WTC11 (cell line): ENCODE measurements around the gene LDLRAD2. TPM values are rescaled to one million over a fixed set of nuclear protein-coding genes. Genes with fewer than 3 reads are reported as not detected.

Source experiments
- ATAC-seq: fragments of 200-7000 bp; cut with Tn5 transposase; 2 replicates; pipeline ENCODE4 v1.10.0; 2021; ENCODE audit warnings: mild to moderate bottlenecking, moderate library complexity
- CTCF ChIA-PET: fragments of 300-600 bp; sonication (Branson Sonifier 250); formaldehyde crosslinking; loops from one replicate; lab custom pipeline; 2021; ENCODE audit warnings: antibody characterized with exemption; lab: Charles Lee
- POLR2A ChIA-PET: fragments of 350-600 bp; sonication (Branson Sonifier 250); formaldehyde crosslinking; loops from one replicate; lab custom pipeline; 2021; ENCODE audit warnings: antibody characterized with exemption; lab: Charles Lee
- DNase-seq: peaks from one replicate; pipeline ENCODE4 v3.0.0; 2021; ENCODE audit warnings: low spot score
- H3K27ac Mint-ChIP-seq: 2 replicates; pipeline ENCODE4 v1.8.0; 2021; ENCODE audit warnings: mixed read lengths
- H3K27me3 Mint-ChIP-seq: 2 replicates; pipeline ENCODE4 v1.8.0; 2021; ENCODE audit warnings: low read depth, mild to moderate bottlenecking, moderate library complexity, mixed read lengths
- H3K36me3 Mint-ChIP-seq: 2 replicates; pipeline ENCODE4 v1.8.0; 2021; ENCODE audit warnings: mixed read lengths
- H3K4me1 Mint-ChIP-seq: 2 replicates; pipeline ENCODE4 v1.8.0; 2022; ENCODE audit warnings: mixed read lengths
- H3K4me3 Mint-ChIP-seq: 2 replicates; pipeline ENCODE4 v1.8.0; 2021; ENCODE audit warnings: mild to moderate bottlenecking, moderate library complexity, mixed read lengths
- H3K9me3 Mint-ChIP-seq: 2 replicates; pipeline ENCODE4 v1.8.0; 2021; ENCODE audit warnings: mixed read lengths
- ATF1 ChIP-seq: sonication (generic); formaldehyde crosslinking; IDR thresholded peaks from 2 replicates; pipeline ENCODE4 v1.8.1; 2023; ENCODE audit warnings: mild to moderate bottlenecking, moderate library complexity, missing genetic modification reagents
- CREB1 ChIP-seq: sonication (generic); formaldehyde crosslinking; IDR thresholded peaks from 2 replicates; pipeline ENCODE4 v1.8.0; 2023; ENCODE audit warnings: mild to moderate bottlenecking, missing genetic modification reagents
- ETV6 ChIP-seq: sonication (generic); formaldehyde crosslinking; IDR thresholded peaks from 2 replicates; pipeline ENCODE4 v1.8.1; 2022; ENCODE audit warnings: mild to moderate bottlenecking, missing genetic modification reagents
- GABPB1 ChIP-seq: sonication (generic); formaldehyde crosslinking; IDR thresholded peaks from 2 replicates; pipeline ENCODE4 v1.8.1; 2023; ENCODE audit warnings: mild to moderate bottlenecking, missing genetic modification reagents
- GRHL2 ChIP-seq: fragments of 250-450 bp; sonication (Bioruptor Pico); IDR thresholded peaks from 2 replicates; pipeline ENCODE4 v1.8.0; 2022; ENCODE audit warnings: mild to moderate bottlenecking, moderate library complexity; ENCODE audit not compliant: insufficient replicate concordance, severe bottlenecking
- GTF2I ChIP-seq: fragments of 250-450 bp; sonication (Bioruptor Pico); conservative IDR thresholded peaks from 2 replicates; pipeline ENCODE4 v1.4.0; 2021; ENCODE audit warnings: mild to moderate bottlenecking
- MXD4 ChIP-seq: fragments of 250-450 bp; sonication (Bioruptor Pico); IDR thresholded peaks from 2 replicates; pipeline ENCODE4 v1.8.0; 2021; ENCODE audit warnings: mild to moderate bottlenecking, moderate library complexity, borderline replicate concordance
- OVOL2 ChIP-seq: fragments of 250-450 bp; sonication (Bioruptor Pico); IDR thresholded peaks from 2 replicates; pipeline ENCODE4 v1.9.0; 2021; ENCODE audit warnings: mild to moderate bottlenecking, borderline replicate concordance
- RELA ChIP-seq: sonication (generic); formaldehyde crosslinking; IDR thresholded peaks from 2 replicates; pipeline ENCODE4 v1.8.1; 2022; ENCODE audit warnings: missing genetic modification reagents, mild to moderate bottlenecking, borderline replicate concordance
- SOX15 ChIP-seq: fragments of 250-450 bp; sonication (Bioruptor Pico); IDR thresholded peaks from 2 replicates; pipeline ENCODE4 v1.9.0; 2021; ENCODE audit warnings: mild to moderate bottlenecking
- SP1 ChIP-seq: sonication (generic); formaldehyde crosslinking; conservative IDR thresholded peaks from 2 replicates; pipeline ENCODE4 v1.8.1; 2022; ENCODE audit warnings: missing genetic modification reagents
- TEAD4 ChIP-seq: sonication (generic); formaldehyde crosslinking; IDR thresholded peaks from 2 replicates; pipeline ENCODE4 v1.8.0; 2022; ENCODE audit warnings: mild to moderate bottlenecking, missing genetic modification reagents
- ZNF121 ChIP-seq: sonication (generic); formaldehyde crosslinking; IDR thresholded peaks from 2 replicates; pipeline ENCODE4 v1.8.0; 2023; ENCODE audit warnings: missing genetic modification reagents
- ZNF232 ChIP-seq: sonication (generic); formaldehyde crosslinking; IDR thresholded peaks from 2 replicates; pipeline ENCODE4 v1.8.0; 2022; ENCODE audit warnings: mild to moderate bottlenecking, missing genetic modification reagents
- ZNF263 ChIP-seq: sonication (generic); formaldehyde crosslinking; IDR thresholded peaks from 2 replicates; pipeline ENCODE4 v1.8.1; 2022; ENCODE audit warnings: low read depth, mild to moderate bottlenecking, moderate library complexity, missing genetic modification reagents
- total RNA-seq: library from RNA; stranded (reverse); gene quantifications from 3 replicates; pipeline ENCODE4 v1.2.3, GENCODE V29; 2021
- TF ChIP-seq, protein P1 (sequence below): fragments of 250-450 bp; sonication (Bioruptor Pico); IDR thresholded peaks from 2 replicates; pipeline ENCODE4 v1.9.0; 2021; ENCODE audit warnings: mild to moderate bottlenecking
- TF ChIP-seq, protein P2 (sequence below): fragments of 250-450 bp; sonication (Bioruptor Pico); IDR thresholded peaks from 2 replicates; pipeline ENCODE4 v1.9.0; 2021; ENCODE audit warnings: moderate library complexity, mild to moderate bottlenecking, inconsistent platforms, borderline replicate concordance
- TF ChIP-seq, protein P3 (sequence below): fragments of 250-450 bp; sonication (Bioruptor Pico); IDR thresholded peaks from 2 replicates; pipeline ENCODE4 v1.9.0; 2021; ENCODE audit warnings: mild to moderate bottlenecking
- TF ChIP-seq, protein P4 (sequence below): sonication (generic); formaldehyde crosslinking; IDR thresholded peaks from 2 replicates; pipeline ENCODE4 v1.8.1; 2022; ENCODE audit warnings: low read depth, mild to moderate bottlenecking, moderate library complexity, missing genetic modification reagents, borderline replicate concordance
- TF ChIP-seq, protein P5 (sequence below): sonication (generic); formaldehyde crosslinking; IDR thresholded peaks from 2 replicates; pipeline ENCODE4 v1.8.1; 2022; ENCODE audit warnings: missing genetic modification reagents, borderline replicate concordance
- TF ChIP-seq, protein P6 (sequence below): sonication (generic); formaldehyde crosslinking; IDR thresholded peaks from 2 replicates; pipeline ENCODE4 v1.8.0; 2022; ENCODE audit warnings: mild to moderate bottlenecking, missing genetic modification reagents
- TF ChIP-seq, protein P7 (sequence below): sonication (generic); formaldehyde crosslinking; IDR thresholded peaks from 2 replicates; pipeline ENCODE4 v1.8.0; 2022; ENCODE audit warnings: mild to moderate bottlenecking, missing genetic modification reagents
- TF ChIP-seq, protein P8 (sequence below): sonication (generic); formaldehyde crosslinking; conservative IDR thresholded peaks from 2 replicates; pipeline ENCODE4 v1.8.1; 2022; ENCODE audit warnings: mild to moderate bottlenecking, missing genetic modification reagents
- TF ChIP-seq, protein P9 (sequence below): fragments of 200-600 bp; IDR thresholded peaks from 2 replicates; pipeline ENCODE4 v1.8.0; 2022; ENCODE audit warnings: antibody characterized with exemption

The LDLRAD2 gene
- total RNA-seq, 1 experiment from 2014 or later = 0.63 TPM

DNA sequence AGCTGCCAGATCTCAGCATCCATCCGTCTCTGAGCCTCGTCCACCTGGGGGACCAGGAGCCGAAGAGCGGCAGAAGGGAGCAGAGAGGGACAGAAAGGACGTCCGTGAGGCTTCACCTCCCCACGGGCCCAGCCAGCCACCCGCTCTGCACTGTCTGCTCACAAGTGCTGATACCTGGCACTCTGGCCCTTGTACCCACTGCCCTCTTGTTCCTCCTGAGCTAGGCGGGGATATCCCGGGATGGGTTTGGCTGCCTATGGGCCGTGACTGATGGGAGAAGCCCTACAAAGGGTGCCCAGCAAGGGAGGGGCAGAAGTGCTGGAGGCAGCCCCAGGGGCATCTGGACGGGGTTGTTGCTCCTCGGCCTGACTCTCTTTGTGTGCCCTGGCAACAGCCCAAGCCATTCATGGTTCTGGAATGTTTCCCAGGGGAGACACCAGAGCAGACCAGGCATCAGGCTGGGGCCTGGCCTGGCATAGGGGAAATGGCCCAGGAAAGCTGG is 57.6 kb downstream of the LDLRAD2 start (continued):
- TF ChIP-seq, protein P1, sequence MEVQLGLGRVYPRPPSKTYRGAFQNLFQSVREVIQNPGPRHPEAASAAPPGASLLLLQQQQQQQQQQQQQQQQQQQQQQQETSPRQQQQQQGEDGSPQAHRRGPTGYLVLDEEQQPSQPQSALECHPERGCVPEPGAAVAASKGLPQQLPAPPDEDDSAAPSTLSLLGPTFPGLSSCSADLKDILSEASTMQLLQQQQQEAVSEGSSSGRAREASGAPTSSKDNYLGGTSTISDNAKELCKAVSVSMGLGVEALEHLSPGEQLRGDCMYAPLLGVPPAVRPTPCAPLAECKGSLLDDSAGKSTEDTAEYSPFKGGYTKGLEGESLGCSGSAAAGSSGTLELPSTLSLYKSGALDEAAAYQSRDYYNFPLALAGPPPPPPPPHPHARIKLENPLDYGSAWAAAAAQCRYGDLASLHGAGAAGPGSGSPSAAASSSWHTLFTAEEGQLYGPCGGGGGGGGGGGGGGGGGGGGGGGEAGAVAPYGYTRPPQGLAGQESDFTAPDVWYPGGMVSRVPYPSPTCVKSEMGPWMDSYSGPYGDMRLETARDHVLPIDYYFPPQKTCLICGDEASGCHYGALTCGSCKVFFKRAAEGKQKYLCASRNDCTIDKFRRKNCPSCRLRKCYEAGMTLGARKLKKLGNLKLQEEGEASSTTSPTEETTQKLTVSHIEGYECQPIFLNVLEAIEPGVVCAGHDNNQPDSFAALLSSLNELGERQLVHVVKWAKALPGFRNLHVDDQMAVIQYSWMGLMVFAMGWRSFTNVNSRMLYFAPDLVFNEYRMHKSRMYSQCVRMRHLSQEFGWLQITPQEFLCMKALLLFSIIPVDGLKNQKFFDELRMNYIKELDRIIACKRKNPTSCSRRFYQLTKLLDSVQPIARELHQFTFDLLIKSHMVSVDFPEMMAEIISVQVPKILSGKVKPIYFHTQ = no peak
- TF ChIP-seq, protein P2, sequence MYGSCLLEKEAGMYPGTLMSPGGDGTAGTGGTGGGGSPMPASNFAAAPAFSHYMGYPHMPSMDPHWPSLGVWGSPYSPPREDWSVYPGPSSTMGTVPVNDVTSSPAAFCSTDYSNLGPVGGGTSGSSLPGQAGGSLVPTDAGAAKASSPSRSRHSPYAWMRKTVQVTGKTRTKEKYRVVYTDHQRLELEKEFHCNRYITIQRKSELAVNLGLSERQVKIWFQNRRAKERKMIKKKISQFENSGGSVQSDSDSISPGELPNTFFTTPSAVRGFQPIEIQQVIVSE (CRISPR knock-in tag) = no peak
- TF ChIP-seq GABPB1 (no peak), GRHL2 (CRISPR knock-in tag) (no peak), TEAD4 (no peak), ETV6 (no peak), RELA (CRISPR knock-in tag) (no peak), SOX15 (CRISPR knock-in tag) (no peak), ZNF232 (CRISPR knock-in tag) (no peak), ZNF263 (CRISPR knock-in tag) (no peak), ZNF121 (CRISPR knock-in tag) (no peak), GTF2I (CRISPR knock-in tag) (no peak)
- TF ChIP-seq, protein P3, sequence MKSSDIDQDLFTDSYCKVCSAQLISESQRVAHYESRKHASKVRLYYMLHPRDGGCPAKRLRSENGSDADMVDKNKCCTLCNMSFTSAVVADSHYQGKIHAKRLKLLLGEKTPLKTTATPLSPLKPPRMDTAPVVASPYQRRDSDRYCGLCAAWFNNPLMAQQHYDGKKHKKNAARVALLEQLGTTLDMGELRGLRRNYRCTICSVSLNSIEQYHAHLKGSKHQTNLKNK (CRISPR knock-in tag) = no peak
- TF ChIP-seq, protein P4, sequence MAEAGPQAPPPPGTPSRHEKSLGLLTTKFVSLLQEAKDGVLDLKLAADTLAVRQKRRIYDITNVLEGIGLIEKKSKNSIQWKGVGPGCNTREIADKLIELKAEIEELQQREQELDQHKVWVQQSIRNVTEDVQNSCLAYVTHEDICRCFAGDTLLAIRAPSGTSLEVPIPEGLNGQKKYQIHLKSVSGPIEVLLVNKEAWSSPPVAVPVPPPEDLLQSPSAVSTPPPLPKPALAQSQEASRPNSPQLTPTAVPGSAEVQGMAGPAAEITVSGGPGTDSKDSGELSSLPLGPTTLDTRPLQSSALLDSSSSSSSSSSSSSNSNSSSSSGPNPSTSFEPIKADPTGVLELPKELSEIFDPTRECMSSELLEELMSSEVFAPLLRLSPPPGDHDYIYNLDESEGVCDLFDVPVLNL (CRISPR knock-in tag) = no peak

DNA sequence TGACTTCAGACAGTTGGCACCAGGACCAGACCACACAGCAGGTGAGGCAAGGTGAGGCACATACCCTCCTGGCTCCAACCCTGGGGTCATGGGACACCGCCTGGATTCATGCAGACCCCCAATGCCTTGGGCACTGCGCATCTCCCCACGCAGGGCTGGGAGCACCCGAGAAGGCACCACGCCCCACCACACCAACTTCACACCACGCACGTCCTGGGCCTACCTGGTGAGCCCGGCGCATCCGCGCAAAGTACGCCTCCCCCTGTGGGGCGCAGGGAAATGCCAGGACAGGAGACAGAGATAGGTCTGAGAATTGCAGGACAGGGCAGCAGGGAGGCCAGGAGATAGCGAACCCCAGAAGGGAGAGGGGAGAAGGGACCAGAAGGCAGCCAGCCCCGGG is 58.5 kb downstream of the LDLRAD2 start:
- Mint-ChIP-seq H3K27me3 (no peaks in the 10 kb centered on the region), H3K9me3 (no peaks in the 10 kb centered on the region), H3K4me1 (peaks cover 24% of the 10 kb centered on the region), H3K36me3 (peaks cover 27% of the 10 kb centered on the region), H3K27ac (no peak overlapping the region), H3K4me3 (no peak overlapping the region)
- CTCF ChIA-PET = no interaction called here
- ATAC-seq (no peak), DNase-seq (no peak)
- POLR2A ChIA-PET = no interaction called here
- TF ChIP-seq, protein P5, sequence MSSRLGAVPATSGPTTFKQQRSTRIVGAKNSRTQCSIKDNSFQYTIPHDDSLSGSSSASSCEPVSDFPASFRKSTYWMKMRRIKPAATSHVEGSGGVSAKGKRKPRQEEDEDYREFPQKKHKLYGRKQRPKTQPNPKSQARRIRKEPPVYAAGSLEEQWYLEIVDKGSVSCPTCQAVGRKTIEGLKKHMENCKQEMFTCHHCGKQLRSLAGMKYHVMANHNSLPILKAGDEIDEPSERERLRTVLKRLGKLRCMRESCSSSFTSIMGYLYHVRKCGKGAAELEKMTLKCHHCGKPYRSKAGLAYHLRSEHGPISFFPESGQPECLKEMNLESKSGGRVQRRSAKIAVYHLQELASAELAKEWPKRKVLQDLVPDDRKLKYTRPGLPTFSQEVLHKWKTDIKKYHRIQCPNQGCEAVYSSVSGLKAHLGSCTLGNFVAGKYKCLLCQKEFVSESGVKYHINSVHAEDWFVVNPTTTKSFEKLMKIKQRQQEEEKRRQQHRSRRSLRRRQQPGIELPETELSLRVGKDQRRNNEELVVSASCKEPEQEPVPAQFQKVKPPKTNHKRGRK (CRISPR knock-in tag) = no peak
- TF ChIP-seq, protein P6, sequence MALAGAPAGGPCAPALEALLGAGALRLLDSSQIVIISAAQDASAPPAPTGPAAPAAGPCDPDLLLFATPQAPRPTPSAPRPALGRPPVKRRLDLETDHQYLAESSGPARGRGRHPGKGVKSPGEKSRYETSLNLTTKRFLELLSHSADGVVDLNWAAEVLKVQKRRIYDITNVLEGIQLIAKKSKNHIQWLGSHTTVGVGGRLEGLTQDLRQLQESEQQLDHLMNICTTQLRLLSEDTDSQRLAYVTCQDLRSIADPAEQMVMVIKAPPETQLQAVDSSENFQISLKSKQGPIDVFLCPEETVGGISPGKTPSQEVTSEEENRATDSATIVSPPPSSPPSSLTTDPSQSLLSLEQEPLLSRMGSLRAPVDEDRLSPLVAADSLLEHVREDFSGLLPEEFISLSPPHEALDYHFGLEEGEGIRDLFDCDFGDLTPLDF (CRISPR knock-in tag) = no peak
- TF ChIP-seq, protein P4 (CRISPR knock-in tag) = no peak
- no peak for TF ChIP-seq CREB1 (CRISPR knock-in tag)
- TF ChIP-seq TEAD4 = no peak
- no peak for TF ChIP-seq MXD4
- TF ChIP-seq, protein P7, sequence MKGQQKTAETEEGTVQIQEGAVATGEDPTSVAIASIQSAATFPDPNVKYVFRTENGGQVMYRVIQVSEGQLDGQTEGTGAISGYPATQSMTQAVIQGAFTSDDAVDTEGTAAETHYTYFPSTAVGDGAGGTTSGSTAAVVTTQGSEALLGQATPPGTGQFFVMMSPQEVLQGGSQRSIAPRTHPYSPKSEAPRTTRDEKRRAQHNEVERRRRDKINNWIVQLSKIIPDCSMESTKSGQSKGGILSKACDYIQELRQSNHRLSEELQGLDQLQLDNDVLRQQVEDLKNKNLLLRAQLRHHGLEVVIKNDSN = no peak
- no peak for TF ChIP-seq SP1
- TF ChIP-seq, protein P8, sequence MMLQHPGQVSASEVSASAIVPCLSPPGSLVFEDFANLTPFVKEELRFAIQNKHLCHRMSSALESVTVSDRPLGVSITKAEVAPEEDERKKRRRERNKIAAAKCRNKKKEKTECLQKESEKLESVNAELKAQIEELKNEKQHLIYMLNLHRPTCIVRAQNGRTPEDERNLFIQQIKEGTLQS (CRISPR knock-in tag) = no peak
- no peak for TF ChIP-seq OVOL2
- TF ChIP-seq ATF1 = no peak
- TF ChIP-seq, protein P9, sequence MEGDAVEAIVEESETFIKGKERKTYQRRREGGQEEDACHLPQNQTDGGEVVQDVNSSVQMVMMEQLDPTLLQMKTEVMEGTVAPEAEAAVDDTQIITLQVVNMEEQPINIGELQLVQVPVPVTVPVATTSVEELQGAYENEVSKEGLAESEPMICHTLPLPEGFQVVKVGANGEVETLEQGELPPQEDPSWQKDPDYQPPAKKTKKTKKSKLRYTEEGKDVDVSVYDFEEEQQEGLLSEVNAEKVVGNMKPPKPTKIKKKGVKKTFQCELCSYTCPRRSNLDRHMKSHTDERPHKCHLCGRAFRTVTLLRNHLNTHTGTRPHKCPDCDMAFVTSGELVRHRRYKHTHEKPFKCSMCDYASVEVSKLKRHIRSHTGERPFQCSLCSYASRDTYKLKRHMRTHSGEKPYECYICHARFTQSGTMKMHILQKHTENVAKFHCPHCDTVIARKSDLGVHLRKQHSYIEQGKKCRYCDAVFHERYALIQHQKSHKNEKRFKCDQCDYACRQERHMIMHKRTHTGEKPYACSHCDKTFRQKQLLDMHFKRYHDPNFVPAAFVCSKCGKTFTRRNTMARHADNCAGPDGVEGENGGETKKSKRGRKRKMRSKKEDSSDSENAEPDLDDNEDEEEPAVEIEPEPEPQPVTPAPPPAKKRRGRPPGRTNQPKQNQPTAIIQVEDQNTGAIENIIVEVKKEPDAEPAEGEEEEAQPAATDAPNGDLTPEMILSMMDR = no peak
